ENCODE data around the gene OLFM4. TPM values are rescaled to one million over a fixed set of nuclear protein-coding genes. Genes with fewer than 3 reads are reported as not detected.

OLFM4 gene
- total and polyA plus RNA-seq, 2 of the 8 experiments (the other 6 are each of a cell fraction or from before 2014, with no cell fraction given): not detected

GRCh38 chr13:53060840-53061490 lies 32.4 kb downstream of the OLFM4 start:
- no peak for DNase-seq (ENCODE audit: low read depth in 1 of 2, low spot score in 2 of 2)
- H4K5ac ChIP-seq (ENCODE audit: insufficient read length, low read depth, low read length): no peak overlapping the region
- no peaks in the 10 kb centered on the region for H3K36me3 ChIP-seq (ENCODE audit: control insufficient read depth in 2 of 4, insufficient read depth in 4 of 4, low read length in 3 of 4)
- FAIRE-seq: no peak
- no peaks in the 10 kb centered on the region for H3K9me3 ChIP-seq (ENCODE audit: insufficient read depth in 2 of 2, low read depth in 1 of 2, low read length in 1 of 2)
- no peak overlapping the region for H3K4me2 ChIP-seq (ENCODE audit: insufficient read depth in 1 of 2, low read depth in 2 of 2, low read length in 2 of 2)
- H3K14ac ChIP-seq (ENCODE audit: insufficient read length): no peak overlapping the region
- WGBS, 2 experiments (ENCODE audit: extremely low coverage in 1 of 2, insufficient coverage in 1 of 2, insufficient read length in 1 of 2, insufficient replicate concordance in 2 of 2, low coverage in 1 of 2, low lambda C conversion rate in 2 of 2, missing lambda C conversion rate in 1 of 2): 87% methylated on average over 9 of the region's 9 CpGs; no CpG with 5 or more reads in 1 of the 2 experiments
- H2BK12ac ChIP-seq (ENCODE audit: low read depth, low read length): no peak overlapping the region
- no peaks in the 10 kb centered on the region for H3K4me1 ChIP-seq (replicated peaks in 1 of 4; ENCODE audit: control insufficient read depth in 3 of 4, insufficient read depth in 4 of 4, low read length in 3 of 4)
- no peak overlapping the region for H2BK20ac ChIP-seq (ENCODE audit: low read length)
- no peak overlapping the region for H2AFZ ChIP-seq (ENCODE audit: low read length)
- no peak overlapping the region for H3K9ac ChIP-seq (replicated peaks in 1 of 4; ENCODE audit: extremely low read depth in 1 of 4, low read depth in 3 of 4, low read length in 3 of 4)
- no peak overlapping the region for H2BK15ac ChIP-seq (ENCODE audit: low read length)
- H3K27ac ChIP-seq (ENCODE audit: low read depth, low read length): no peak overlapping the region
- ChIA-PET CTCF (ENCODE audit: partially characterized antibody) (interaction anchor here (0.9 to 1.3 kb wide), 2 partner anchors 92 to 214 kb away, joined by 3 to 6 read pairs; no protein-coding TSS in a partner anchor), POLR2A (ENCODE audit: partially characterized antibody) (no interaction called here)
- no peaks in the 10 kb centered on the region for H3K79me1 ChIP-seq (ENCODE audit: low read depth, low read length)
- H3K79me2 ChIP-seq (ENCODE audit: control insufficient read depth in 1 of 2, insufficient read depth in 2 of 2, low read length in 2 of 2): no peaks in the 10 kb centered on the region
- no peak overlapping the region for H3K4ac ChIP-seq (replicated peaks; ENCODE audit: insufficient read length, low read depth, low read length)
- H3K27me3 ChIP-seq (replicated peaks in 1 of 4; ENCODE audit: control insufficient read depth in 3 of 4, extremely low read depth in 1 of 4, insufficient read depth in 3 of 4, low read length in 3 of 4): no peaks in the 10 kb centered on the region
- no peak overlapping the region for H2BK5ac ChIP-seq (ENCODE audit: low read depth, low read length)
- no peak overlapping the region for H2BK120ac ChIP-seq (replicated peaks; ENCODE audit: low read depth, low read length)
- no peaks in the 10 kb centered on the region for H3K23me2 ChIP-seq (ENCODE audit: low read depth, low read length)
- no peak overlapping the region for H3K23ac ChIP-seq (ENCODE audit: insufficient read length)
- TF ChIP-seq POLR2AphosphoS5 (IDR thresholded peaks at IDR 0.05; ENCODE audit: low read depth, low read length) (no peak), RNF2 (IDR thresholded peaks at IDR 0.05; ENCODE audit: borderline replicate concordance, low read depth, low read length, missing control alignments, poor library complexity, severe bottlenecking) (no peak), KDM4A (IDR thresholded peaks at IDR 0.05; ENCODE audit: low read depth, low read length, severe bottlenecking) (no peak), CTBP2 (IDR thresholded peaks at IDR 0.05; ENCODE audit: borderline replicate concordance, insufficient read depth, insufficient read length, low read length) (no peak), SAP30 (IDR thresholded peaks at IDR 0.05; ENCODE audit: insufficient read depth, insufficient replicate concordance, low read length) (no peak), E2F6 (IDR thresholded peaks at IDR 0.05) (no peak), CEBPB (IDR thresholded peaks at IDR 0.05; ENCODE audit: low read depth, low read length) (no peak), HDAC2 (IDR thresholded peaks at IDR 0.05; ENCODE audit: borderline replicate concordance in 1 of 2, low read depth in 2 of 2, low read length in 2 of 2) (no peak), SRF (IDR thresholded peaks at IDR 0.05; ENCODE audit: low read depth, low read length) (no peak)
- H4K91ac ChIP-seq (replicated peaks; ENCODE audit: insufficient read length, low read length): no peak overlapping the region
- no peak overlapping the region for H2AK5ac ChIP-seq (ENCODE audit: low read depth, low read length)
- no peak overlapping the region for H3K4me3 ChIP-seq (ENCODE audit: extremely low read depth in 1 of 4, insufficient read depth in 2 of 4, low read depth in 3 of 4, low read length in 4 of 4)
- no peaks in the 10 kb centered on the region for H4K20me1 ChIP-seq (replicated peaks in 1 of 2; ENCODE audit: control insufficient read depth in 1 of 2, insufficient read depth in 2 of 2, low read length in 2 of 2)
- no peak overlapping the region for H4K8ac ChIP-seq (ENCODE audit: extremely low read depth, insufficient read depth, low read length)
- H3K56ac ChIP-seq (replicated peaks; ENCODE audit: insufficient read length, low read depth, low read length): no peak overlapping the region
- no peak overlapping the region for H3K18ac ChIP-seq (ENCODE audit: extremely low read depth, low read length)
